GM10248 (cell line): ENCODE results near the gene ANKRD13D.

Experiments
- CTCF ChIA-PET: fragments of 300-600 bp; sonication (Branson Sonifier 250); formaldehyde crosslinking; extraction: SDS; loops from one replicate; lab custom pipeline; 2021; ENCODE audit warnings: antibody characterized with exemption; lab: Yijun Ruan, JAX
- POLR2A ChIA-PET: fragments of 350-650 bp; sonication (Branson Sonifier 250); formaldehyde crosslinking; extraction: SDS; loops from one replicate; lab custom pipeline; 2020; ENCODE audit warnings: antibody characterized with exemption; lab: Yijun Ruan, JAX
- DNase-seq: peaks from one replicate; pipeline ENCODE4 v3.0.0; 2012; ENCODE audit errors: extremely low spot score
- TF ChIP-seq, protein P1 (sequence below): IDR thresholded peaks from 2 replicates; pipeline ENCODE4 v1.5.1; 2012; ENCODE audit warnings: mild to moderate bottlenecking, low read depth; ENCODE audit errors: extremely low read depth, missing control alignments, control extremely low read depth

The ANKRD13D gene

DNA sequence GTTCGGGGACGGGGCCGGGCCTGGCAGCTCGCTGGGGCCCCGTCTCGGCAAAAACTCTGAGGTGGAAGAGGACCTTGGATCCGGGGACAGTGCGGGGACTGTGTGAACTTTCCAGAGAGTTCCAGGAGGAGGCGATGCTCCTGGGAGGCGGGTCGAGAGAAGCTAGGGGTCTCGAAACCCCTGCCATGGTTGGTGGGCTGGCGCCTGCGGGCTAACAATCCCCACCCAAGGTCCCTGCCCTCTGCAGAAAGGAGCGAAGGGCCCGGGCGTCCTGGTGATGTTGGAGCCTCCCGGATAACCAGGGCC lies 27.5 kb upstream of the ANKRD13D start:
- POLR2A ChIA-PET: interaction anchor here (0.6 to 1.8 kb wide), 2 partner anchors 21 to 132 kb away, joined by 3 to 12 read pairs; no protein-coding TSS in a partner anchor
- DNase-seq: no peak
- CTCF ChIA-PET: interaction anchor here (0.9 to 4.9 kb wide), 29 partner anchors 8 to 210 kb away, joined by 3 to 124 read pairs (median 9); partner anchors contain the start of gene KDM2A

DNA sequence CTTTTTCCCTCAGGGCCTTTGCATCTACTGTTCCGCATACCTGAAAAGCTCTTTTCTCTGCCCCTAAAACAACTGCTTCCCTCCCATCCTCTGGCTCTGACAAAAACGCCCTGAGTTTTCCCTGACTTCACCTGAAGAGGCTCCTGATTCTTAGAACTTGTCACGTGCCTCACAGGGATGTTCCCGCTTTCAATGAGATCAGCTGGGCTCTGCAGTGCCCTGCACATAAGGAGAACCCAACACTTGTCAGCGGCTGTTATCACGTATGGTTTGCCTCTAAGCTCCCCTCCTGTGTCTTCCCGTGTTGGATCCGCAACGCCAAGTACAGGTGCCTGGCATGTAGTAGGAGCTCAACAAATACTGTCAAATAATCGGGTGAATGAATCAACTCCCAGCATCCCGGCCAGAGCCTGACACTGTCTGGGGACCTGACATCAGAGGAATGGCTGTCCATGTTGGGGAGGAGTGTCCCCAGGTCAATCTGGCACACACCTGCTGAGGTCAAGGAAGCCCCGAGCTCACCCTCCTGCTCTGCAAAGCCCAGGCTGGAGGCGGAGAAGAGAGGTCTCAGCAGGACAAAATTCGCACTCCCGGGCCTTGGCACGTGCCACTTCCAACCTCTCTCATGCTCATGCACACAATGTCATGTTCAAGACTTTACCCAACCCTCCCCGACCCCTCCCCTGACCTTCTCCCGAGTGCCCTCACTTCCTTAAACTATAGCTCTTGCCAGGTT lies 27.0 kb upstream of the ANKRD13D start:
- ChIA-PET POLR2A (interaction anchor here (1.8 kb wide), 1 partner anchor 22 kb away, joined by 12 read pairs; no protein-coding TSS in a partner anchor), CTCF (interaction anchor here (0.8 to 4.9 kb wide), 35 partner anchors 8 to 210 kb away, joined by 3 to 124 read pairs (median 6); partner anchors contain the start of gene KDM2A)
- TF ChIP-seq, protein P1, sequence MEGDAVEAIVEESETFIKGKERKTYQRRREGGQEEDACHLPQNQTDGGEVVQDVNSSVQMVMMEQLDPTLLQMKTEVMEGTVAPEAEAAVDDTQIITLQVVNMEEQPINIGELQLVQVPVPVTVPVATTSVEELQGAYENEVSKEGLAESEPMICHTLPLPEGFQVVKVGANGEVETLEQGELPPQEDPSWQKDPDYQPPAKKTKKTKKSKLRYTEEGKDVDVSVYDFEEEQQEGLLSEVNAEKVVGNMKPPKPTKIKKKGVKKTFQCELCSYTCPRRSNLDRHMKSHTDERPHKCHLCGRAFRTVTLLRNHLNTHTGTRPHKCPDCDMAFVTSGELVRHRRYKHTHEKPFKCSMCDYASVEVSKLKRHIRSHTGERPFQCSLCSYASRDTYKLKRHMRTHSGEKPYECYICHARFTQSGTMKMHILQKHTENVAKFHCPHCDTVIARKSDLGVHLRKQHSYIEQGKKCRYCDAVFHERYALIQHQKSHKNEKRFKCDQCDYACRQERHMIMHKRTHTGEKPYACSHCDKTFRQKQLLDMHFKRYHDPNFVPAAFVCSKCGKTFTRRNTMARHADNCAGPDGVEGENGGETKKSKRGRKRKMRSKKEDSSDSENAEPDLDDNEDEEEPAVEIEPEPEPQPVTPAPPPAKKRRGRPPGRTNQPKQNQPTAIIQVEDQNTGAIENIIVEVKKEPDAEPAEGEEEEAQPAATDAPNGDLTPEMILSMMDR: no peak
- no peak for DNase-seq

More for the DNA sequence above, 27.5 kb upstream of the ANKRD13D start:
- TF ChIP-seq, protein P1: no peak

DNA sequence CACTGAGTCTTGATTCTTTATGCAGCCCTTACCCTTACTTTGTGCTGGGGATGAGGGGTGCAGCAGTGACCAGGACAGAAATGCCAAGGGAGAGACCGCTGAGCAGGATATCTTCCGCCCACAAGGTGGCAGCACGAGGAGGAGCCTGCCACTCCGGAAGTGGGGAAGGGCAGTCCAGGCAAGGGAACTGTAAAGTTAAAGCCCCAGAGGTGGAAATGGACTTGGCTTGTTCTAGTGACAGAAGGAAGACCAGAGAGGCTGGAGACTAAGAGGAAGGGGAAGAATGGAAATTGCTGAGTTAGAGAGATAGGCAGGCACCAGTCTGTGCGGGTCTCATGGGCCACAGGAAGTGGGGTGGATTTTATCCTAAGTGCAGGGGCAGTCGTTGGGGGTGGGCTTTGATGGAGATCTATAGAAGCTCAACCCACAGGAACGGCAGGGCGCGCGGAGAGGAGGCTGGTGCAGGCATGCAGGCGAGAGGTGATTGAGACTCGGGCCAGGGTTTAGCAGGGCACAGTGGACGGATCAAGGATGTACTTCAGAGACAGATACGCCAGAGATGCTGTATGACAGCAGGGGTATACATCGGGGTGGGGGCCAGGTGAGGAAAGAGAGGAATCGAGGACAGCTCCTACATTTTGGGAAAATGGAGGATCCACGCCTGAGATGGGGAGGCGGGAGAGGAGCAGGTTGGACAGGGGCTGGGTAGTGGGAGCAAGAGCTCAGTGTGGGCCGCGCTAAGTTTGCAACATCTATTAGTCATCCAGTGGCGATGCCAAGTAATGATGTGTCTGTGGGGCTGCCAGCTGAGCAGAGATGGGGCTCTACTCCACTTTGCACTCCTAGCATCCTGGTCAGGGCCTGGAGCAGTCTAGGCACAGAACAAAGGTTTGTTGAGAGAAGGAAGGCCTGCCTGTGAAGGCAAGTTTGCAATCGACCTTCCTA lies 26.1 kb upstream of the ANKRD13D start:
- CTCF ChIA-PET: interaction anchor here (0.8 to 4.9 kb wide), 38 partner anchors 9 to 211 kb away, joined by 3 to 124 read pairs (median 6); partner anchors contain the start of gene KDM2A
- DNase-seq: peak; percentile 87
- POLR2A ChIA-PET: interaction anchor here (1.0 to 1.8 kb wide), 2 partner anchors 23 to 129 kb away, joined by 3 to 12 read pairs; partner anchors contain the start of gene RAD9A
- TF ChIP-seq, protein P1: peak; percentile 86

DNA sequence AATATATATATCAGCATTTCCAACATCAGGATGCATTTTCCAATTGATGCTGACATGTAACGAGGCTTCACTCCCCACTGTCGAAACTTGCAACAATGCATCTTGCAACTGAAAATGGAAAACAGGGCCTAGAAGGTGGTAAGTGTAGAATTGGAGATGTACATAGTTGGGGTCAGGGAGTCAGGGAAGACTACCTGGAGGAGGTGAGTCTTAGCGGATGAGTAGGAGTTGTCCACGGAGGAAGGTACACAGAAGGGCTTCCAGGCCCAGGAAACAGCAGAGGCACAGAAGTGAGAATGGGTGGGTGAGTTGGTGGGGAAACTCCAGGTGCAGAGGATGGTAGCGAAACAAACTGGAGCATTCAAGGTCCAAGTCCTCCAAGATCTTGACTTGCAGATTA lies 24.8 kb upstream of the ANKRD13D start:
- ChIA-PET CTCF (interaction anchor here (0.9 to 4.9 kb wide), 15 partner anchors 8 to 117 kb away, joined by 3 to 124 read pairs (median 7); partner anchors contain the start of gene ANKRD13D), POLR2A (interaction anchor here (1.1 kb wide), 1 partner anchor 13 kb away, joined by 3 read pairs; no protein-coding TSS in a partner anchor)
- no peak for DNase-seq

DNA sequence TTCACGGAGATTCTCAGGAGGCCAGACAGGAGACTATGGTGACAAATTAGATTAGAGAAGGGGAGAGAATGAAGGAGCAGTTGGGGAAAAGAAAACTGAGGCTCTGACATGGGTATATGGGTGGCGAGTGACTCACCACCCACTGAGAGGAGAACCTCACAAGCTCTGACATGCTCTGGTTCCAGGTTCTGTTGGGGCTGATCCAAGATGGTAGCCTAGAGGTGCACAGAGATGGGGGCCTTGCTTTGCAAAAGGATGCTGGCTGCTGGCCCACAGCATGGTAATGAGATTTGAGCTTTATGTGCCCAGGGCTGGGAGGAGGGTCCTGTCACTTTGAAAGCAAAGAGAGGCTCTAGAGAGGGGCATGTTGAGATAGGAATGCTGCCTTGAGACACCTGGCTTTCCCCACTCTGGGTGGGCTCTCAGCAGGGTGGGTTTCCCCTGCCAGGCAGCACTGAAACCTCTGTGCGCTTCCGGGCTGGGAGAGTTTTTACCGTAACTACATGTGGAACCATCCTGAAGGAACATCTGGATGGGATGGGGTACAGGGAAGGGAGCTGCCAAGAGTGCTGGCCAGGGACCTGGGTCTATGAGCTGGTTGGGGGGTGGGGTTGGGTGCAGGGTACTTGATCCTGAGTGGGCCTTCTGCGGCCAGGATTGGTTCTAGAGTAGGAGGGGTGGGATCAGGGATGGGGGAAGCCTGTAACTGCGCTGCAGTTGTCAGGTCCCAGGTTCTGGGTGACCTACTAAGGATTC lies 24.0 kb upstream of the ANKRD13D start:
- POLR2A ChIA-PET: interaction anchor here (0.7 kb wide), 1 partner anchor 628 kb away, joined by 4 read pairs; no protein-coding TSS in a partner anchor
- CTCF ChIA-PET: interaction anchor here (0.6 to 4.9 kb wide), 11 partner anchors 12 to 116 kb away, joined by 3 to 124 read pairs (median 4); partner anchors contain the start of gene ANKRD13D
- TF ChIP-seq, protein P1: no peak
- no peak for DNase-seq

More for the DNA sequence above, 24.8 kb upstream of the ANKRD13D start:
- TF ChIP-seq, protein P1: no peak
